ENCODE data around the gene NEK2.

Gene NEK2

GRCh38 chr1:211653959-211654496 lies 21.4 kb downstream of the NEK2 start:
- POLR2A ChIA-PET, result interaction anchor here (0.8 to 0.9 kb wide), 2 partner anchors 75 to 139 kb away, joined by 3 read pairs; partner anchors contain the start of gene SLC30A1
- CTCF ChIA-PET, result interaction anchor here (0.6 to 4.6 kb wide), 7 partner anchors 11 to 1070 kb away, joined by 3 to 19 read pairs (median 3); partner anchors contain the start of gene NEK2
- TF ChIP-seq SP1 (IDR thresholded peaks at IDR 0.05) (no peak), TARDBP (IDR thresholded peaks at IDR 0.05) (no peak), FOXM1 (IDR thresholded peaks at IDR 0.05; ENCODE audit: borderline replicate concordance) (no peak), BHLHE40 (IDR thresholded peaks at IDR 0.05; ENCODE audit: borderline replicate concordance) (no peak), FOXK2 (IDR thresholded peaks at IDR 0.05) (no peak), ELF4 (IDR thresholded peaks at IDR 0.05) (no peak)
- no peak for DNase-seq (ENCODE audit: extremely low spot score)

GRCh38 chr1:211653293-211653692 lies 22.1 kb downstream of the NEK2 start:
- no peak for DNase-seq (ENCODE audit: extremely low spot score)
- ChIA-PET POLR2A (interaction anchor here (1.1 to 1.4 kb wide), 2 partner anchors 10 to 382 kb away, joined by 3 read pairs; partner anchors contain the start of genes DTL and INTS7), CTCF (interaction anchor here (0.7 to 4.6 kb wide), 6 partner anchors 10 to 1069 kb away, joined by 3 to 19 read pairs (median 3); no protein-coding TSS in a partner anchor)
- no peak for TF ChIP-seq TARDBP (IDR thresholded peaks at IDR 0.05)
- no peak for TF ChIP-seq ARNT (IDR thresholded peaks at IDR 0.05)
- TF ChIP-seq HDGF (IDR thresholded peaks at IDR 0.05; ENCODE audit: borderline replicate concordance), result no peak
- no peak for TF ChIP-seq NFRKB (IDR thresholded peaks at IDR 0.05)
- TF ChIP-seq LEF1 (IDR thresholded peaks at IDR 0.05; ENCODE audit: borderline replicate concordance), result no peak
- no peak for TF ChIP-seq FOXM1 (IDR thresholded peaks at IDR 0.05; ENCODE audit: borderline replicate concordance)
- no peak for TF ChIP-seq BHLHE40 (IDR thresholded peaks at IDR 0.05; ENCODE audit: borderline replicate concordance)
- TF ChIP-seq L3MBTL2 (conservative IDR thresholded peaks at IDR 0.05), result no peak
- no peak for TF ChIP-seq PKNOX1 (IDR thresholded peaks at IDR 0.05)
- no peak for TF ChIP-seq CTBP1 (IDR thresholded peaks at IDR 0.05; ENCODE audit: borderline replicate concordance)
- TF ChIP-seq FOXA1 (IDR thresholded peaks at IDR 0.05), result no peak

- ChIA-PET POLR2A (interaction anchor here (1.1 to 1.4 kb wide), 2 partner anchors 9 to 383 kb away, joined by 3 read pairs; partner anchors contain the start of genes DTL and INTS7), CTCF (interaction anchor here (0.9 to 4.6 kb wide), 5 partner anchors 15 to 138 kb away, joined by 3 to 19 read pairs (median 3); no protein-coding TSS in a partner anchor)
- TF ChIP-seq FOXM1 (IDR thresholded peaks at IDR 0.05; ENCODE audit: borderline replicate concordance), result no peak
- no peak for DNase-seq (ENCODE audit: extremely low spot score)
These were observed 23.1 kb downstream of the NEK2 start for GRCh38 chr1:211652371-211652770.

GRCh38 chr1:211650904-211651303 lies 24.5 kb downstream of the NEK2 start:
- CTCF ChIA-PET, result interaction anchor here (0.7 kb wide), 1 partner anchor 34 kb away, joined by 3 read pairs; no protein-coding TSS in a partner anchor
- POLR2A ChIA-PET, result no interaction called here
- TF ChIP-seq LEF1 (IDR thresholded peaks at IDR 0.05; ENCODE audit: borderline replicate concordance) (no peak), SP1 (IDR thresholded peaks at IDR 0.05) (no peak), TARDBP (IDR thresholded peaks at IDR 0.05) (no peak), ELF4 (IDR thresholded peaks at IDR 0.05) (no peak), FOXM1 (IDR thresholded peaks at IDR 0.05; ENCODE audit: borderline replicate concordance) (no peak), ZNF384 (IDR thresholded peaks at IDR 0.05) (no peak)

GRCh38 chr1:211648980-211649934 lies 26.2 kb downstream of the NEK2 start:
- TF ChIP-seq ZNF384 (IDR thresholded peaks at IDR 0.05) (no peak), SUZ12 (IDR thresholded peaks at IDR 0.05) (no peak), BHLHE40 (IDR thresholded peaks at IDR 0.05; ENCODE audit: borderline replicate concordance) (no peak), FOXM1 (IDR thresholded peaks at IDR 0.05; ENCODE audit: borderline replicate concordance) (no peak), SP1 (IDR thresholded peaks at IDR 0.05) (no peak), ARNT (IDR thresholded peaks at IDR 0.05) (no peak), L3MBTL2 (conservative IDR thresholded peaks at IDR 0.05) (no peak), TARDBP (IDR thresholded peaks at IDR 0.05) (no peak), CTBP1 (IDR thresholded peaks at IDR 0.05; ENCODE audit: borderline replicate concordance) (no peak), FOXA1 (IDR thresholded peaks at IDR 0.05) (no peak), NFRKB (IDR thresholded peaks at IDR 0.05) (no peak), HDGF (IDR thresholded peaks at IDR 0.05; ENCODE audit: borderline replicate concordance) (no peak), PKNOX1 (IDR thresholded peaks at IDR 0.05) (no peak), LEF1 (IDR thresholded peaks at IDR 0.05; ENCODE audit: borderline replicate concordance) (no peak), FOXK2 (IDR thresholded peaks at IDR 0.05) (no peak), ELF4 (IDR thresholded peaks at IDR 0.05) (no peak)
- CTCF ChIA-PET, result no interaction called here
- POLR2A ChIA-PET, result no interaction called here
- DNase-seq (ENCODE audit: extremely low spot score), result no peak

More at GRCh38 chr1:211650904-211651303, 24.5 kb downstream of the NEK2 start:
- no peak for DNase-seq (ENCODE audit: extremely low spot score)

- CTCF ChIA-PET, result no interaction called here
- POLR2A ChIA-PET, result no interaction called here
- TF ChIP-seq HDGF (IDR thresholded peaks at IDR 0.05; ENCODE audit: borderline replicate concordance) (no peak), ARNT (IDR thresholded peaks at IDR 0.05) (no peak), CTBP1 (IDR thresholded peaks at IDR 0.05; ENCODE audit: borderline replicate concordance) (no peak), FOXA1 (IDR thresholded peaks at IDR 0.05) (no peak), ZNF384 (IDR thresholded peaks at IDR 0.05) (no peak), TARDBP (IDR thresholded peaks at IDR 0.05) (no peak), FOXM1 (IDR thresholded peaks at IDR 0.05; ENCODE audit: borderline replicate concordance) (no peak), SUZ12 (IDR thresholded peaks at IDR 0.05) (no peak), NFRKB (IDR thresholded peaks at IDR 0.05) (no peak), BHLHE40 (IDR thresholded peaks at IDR 0.05; ENCODE audit: borderline replicate concordance) (no peak), L3MBTL2 (conservative IDR thresholded peaks at IDR 0.05) (no peak), PKNOX1 (IDR thresholded peaks at IDR 0.05) (no peak), FOXK2 (IDR thresholded peaks at IDR 0.05) (no peak), SP1 (IDR thresholded peaks at IDR 0.05) (no peak), ELF4 (IDR thresholded peaks at IDR 0.05) (no peak), LEF1 (IDR thresholded peaks at IDR 0.05; ENCODE audit: borderline replicate concordance) (no peak)
These were observed 27.1 kb downstream of the NEK2 start for GRCh38 chr1:211648336-211648735.

More at GRCh38 chr1:211648336-211648735, 27.1 kb downstream of the NEK2 start:
- DNase-seq (ENCODE audit: extremely low spot score), result no peak
